ENCODE results near the gene TIMM10B. TPM values are rescaled to one million over a fixed set of nuclear protein-coding genes. Genes with fewer than 3 reads are reported as not detected.

Gene TIMM10B
- total RNA-seq, 1 experiment from 2014 or later, result 53.1 TPM

DNA sequence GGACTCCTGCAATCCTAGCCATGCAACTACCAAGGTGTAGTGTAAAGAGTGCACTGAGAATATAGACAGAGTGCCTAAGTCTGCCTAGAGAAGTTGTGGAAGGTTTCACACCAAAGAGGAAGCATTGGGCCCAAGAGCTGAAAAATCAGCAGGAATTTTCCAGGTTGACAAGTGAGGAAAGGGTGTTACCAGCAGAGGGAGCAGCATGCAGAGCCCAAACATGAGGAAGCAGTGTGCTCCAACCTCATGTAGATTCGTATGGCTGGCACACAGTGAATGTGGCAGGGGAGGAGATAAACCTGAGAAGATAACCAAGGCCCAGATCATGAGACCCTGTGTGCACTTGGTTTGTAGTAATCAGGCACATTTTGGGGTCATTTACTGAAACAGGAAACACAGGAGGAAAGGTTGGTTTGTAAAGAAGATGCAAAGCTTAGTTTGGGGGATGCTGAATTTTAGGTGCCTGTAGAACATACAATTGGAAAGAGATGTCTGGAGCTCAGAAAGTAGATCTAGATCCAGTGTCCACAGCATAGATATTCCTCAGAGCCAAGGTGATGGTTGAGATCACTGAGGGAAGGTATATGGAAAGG is 42.2 kb upstream of the TIMM10B start:
- intact Hi-C loops (cut with micrococcal nuclease; ENCODE audit: unreplicated experiment), result loop anchor here (1.0 kb wide), 3 partner anchors 35 to 66 kb away; no protein-coding TSS in a partner anchor
- BruUV-seq (replicated peaks), result no TSS peak
- H3K27me3 ChIP-seq (replicated peaks; ENCODE audit: control insufficient read depth, insufficient read depth, low read length), result no peaks in the 10 kb centered on the region
- no peak overlapping the region for H3K27ac Mint-ChIP-seq (ENCODE audit: unreplicated experiment)
- H3K9me3 ChIP-seq, result no peaks in the 10 kb centered on the region
- peaks cover 8% of the 10 kb centered on the region for H3K4me1 Mint-ChIP-seq (ENCODE audit: low read depth, unreplicated experiment)
- H3K4me1 ChIP-seq, result peaks cover 36% of the 10 kb centered on the region
- no peaks in the 10 kb centered on the region for H3K36me3 Mint-ChIP-seq (ENCODE audit: insufficient read depth, unreplicated experiment)
- TF ChIP-seq, protein P1, sequence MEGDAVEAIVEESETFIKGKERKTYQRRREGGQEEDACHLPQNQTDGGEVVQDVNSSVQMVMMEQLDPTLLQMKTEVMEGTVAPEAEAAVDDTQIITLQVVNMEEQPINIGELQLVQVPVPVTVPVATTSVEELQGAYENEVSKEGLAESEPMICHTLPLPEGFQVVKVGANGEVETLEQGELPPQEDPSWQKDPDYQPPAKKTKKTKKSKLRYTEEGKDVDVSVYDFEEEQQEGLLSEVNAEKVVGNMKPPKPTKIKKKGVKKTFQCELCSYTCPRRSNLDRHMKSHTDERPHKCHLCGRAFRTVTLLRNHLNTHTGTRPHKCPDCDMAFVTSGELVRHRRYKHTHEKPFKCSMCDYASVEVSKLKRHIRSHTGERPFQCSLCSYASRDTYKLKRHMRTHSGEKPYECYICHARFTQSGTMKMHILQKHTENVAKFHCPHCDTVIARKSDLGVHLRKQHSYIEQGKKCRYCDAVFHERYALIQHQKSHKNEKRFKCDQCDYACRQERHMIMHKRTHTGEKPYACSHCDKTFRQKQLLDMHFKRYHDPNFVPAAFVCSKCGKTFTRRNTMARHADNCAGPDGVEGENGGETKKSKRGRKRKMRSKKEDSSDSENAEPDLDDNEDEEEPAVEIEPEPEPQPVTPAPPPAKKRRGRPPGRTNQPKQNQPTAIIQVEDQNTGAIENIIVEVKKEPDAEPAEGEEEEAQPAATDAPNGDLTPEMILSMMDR (IDR thresholded peaks at IDR 0.05; ENCODE audit: insufficient read depth in 1 of 2, low read depth in 1 of 2, low read length in 1 of 2, severe bottlenecking in 1 of 2, unreplicated experiment in 1 of 2), result peak; percentile 59 to 85
- CTCF ChIA-PET, result interaction anchor here (0.6 to 8.4 kb wide), 10 partner anchors 8 to 76 kb away, joined by 3 to 190 read pairs (median 4); partner anchors contain the start of genes APBB1 and TIMM10B
- no peak overlapping the region for H3K4me3 ChIP-seq (ENCODE audit: low read depth, low read length)
- H3K9me3 Mint-ChIP-seq (ENCODE audit: unreplicated experiment), result no peaks in the 10 kb centered on the region
- no peak overlapping the region for H3K4me3 Mint-ChIP-seq (ENCODE audit: unreplicated experiment)
- POLR2A ChIA-PET, result interaction anchor here (0.8 to 0.9 kb wide), 2 partner anchors 20 to 171 kb away, joined by 4 to 6 read pairs; no protein-coding TSS in a partner anchor
- H3K27me3 Mint-ChIP-seq (ENCODE audit: insufficient read depth, unreplicated experiment), result no peaks in the 10 kb centered on the region
- peak; percentile 65 to 67 for DNase-seq
- no peaks in the 10 kb centered on the region for H3K36me3 ChIP-seq (ENCODE audit: control insufficient read depth, insufficient read depth, low read length)

DNA sequence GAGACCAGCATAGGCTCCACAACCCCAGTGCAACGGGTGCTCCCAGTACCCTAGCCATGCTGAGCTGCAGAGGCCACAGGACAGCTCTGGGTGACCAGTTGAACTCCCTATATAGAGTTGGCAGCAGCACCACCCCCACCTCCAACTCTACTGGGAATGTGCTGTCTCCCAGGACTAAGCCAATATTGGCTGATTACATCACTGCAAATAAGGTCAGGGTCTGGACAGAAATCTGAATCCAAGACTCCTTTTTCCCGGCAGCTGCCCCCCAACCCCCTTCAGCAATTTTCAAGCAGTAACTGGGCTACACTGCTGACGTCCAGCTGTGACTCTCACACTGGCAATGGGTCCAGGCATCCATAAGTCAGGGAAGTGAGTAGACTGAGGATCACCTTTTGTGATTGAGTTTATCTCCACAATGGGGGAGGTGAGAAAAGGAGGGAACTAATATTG is 40.4 kb upstream of the TIMM10B start, which contains the start of gene HPX:
Gene HPX (minus strand): TSS at position 82 of the 453 bp plus-strand sequence. CDS start 24 bp downstream, at position 58.
- H3K9me3 Mint-ChIP-seq (ENCODE audit: unreplicated experiment), result no peaks in the 10 kb centered on the region
- H3K27me3 Mint-ChIP-seq (ENCODE audit: insufficient read depth, unreplicated experiment), result no peaks in the 10 kb centered on the region
- Histone ChIP-seq H3K4me3 (ENCODE audit: low read depth, low read length) (no peak within 1 kb of the TSS), H3K27me3 (replicated peaks; ENCODE audit: control insufficient read depth, insufficient read depth, low read length) (no peaks in the 10 kb centered on the region), H3K4me1 (peaks cover 29% of the 10 kb centered on the region), H3K9me3 (no peaks in the 10 kb centered on the region), H3K36me3 (ENCODE audit: control insufficient read depth, insufficient read depth, low read length) (no peaks in the 10 kb centered on the region)
- peaks cover 5% of the 10 kb centered on the region for H3K4me1 Mint-ChIP-seq (ENCODE audit: low read depth, unreplicated experiment)
- no peak within 1 kb of the TSS for H3K4me3 Mint-ChIP-seq (ENCODE audit: unreplicated experiment)
- intact Hi-C loops (cut with micrococcal nuclease; ENCODE audit: unreplicated experiment), result loop anchor here (1.0 to 2.0 kb wide), 4 partner anchors 14 to 50 kb away; partner anchors contain the start of gene SMPD1
- BruUV-seq (replicated peaks), result no TSS peak
- ChIA-PET CTCF (interaction anchor here (1.0 to 8.4 kb wide), 3 partner anchors 41 to 78 kb away, joined by 4 to 190 read pairs (median 4); partner anchors contain the start of genes ARFIP2 and TIMM10B), POLR2A (interaction anchor here (1.3 kb wide), 1 partner anchor 40 kb away, joined by 5 read pairs; the partner anchor contains the start of genes ARFIP2 and TIMM10B)
- peak; percentile 49 to 53 for DNase-seq
- H3K36me3 Mint-ChIP-seq (ENCODE audit: insufficient read depth, unreplicated experiment), result no peaks in the 10 kb centered on the region
- TF ChIP-seq, protein P1 (IDR thresholded peaks at IDR 0.05; ENCODE audit: insufficient read depth in 1 of 2, low read depth in 1 of 2, low read length in 1 of 2, severe bottlenecking in 1 of 2, unreplicated experiment in 1 of 2), result no peak
- no peak within 1 kb of the TSS for H3K27ac Mint-ChIP-seq (ENCODE audit: unreplicated experiment)

DNA sequence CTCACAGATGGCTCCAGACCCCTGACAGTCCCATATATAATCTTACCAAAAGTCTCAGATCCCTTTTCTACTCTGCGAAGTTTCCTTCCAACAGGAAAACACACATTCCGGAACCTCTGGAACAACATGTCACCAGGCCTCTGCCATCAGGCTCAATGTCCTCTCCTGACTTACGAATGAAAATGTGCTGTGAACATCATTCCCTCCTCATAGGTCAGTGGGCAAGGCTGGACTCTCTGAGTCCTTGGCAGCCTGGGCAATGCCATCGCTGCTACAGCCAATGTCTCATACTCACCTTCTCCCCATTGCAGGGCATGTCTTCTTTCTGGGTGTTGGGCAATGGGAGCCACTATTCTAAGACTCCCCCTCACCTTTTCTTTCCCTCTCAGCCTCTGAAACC is 38.9 kb upstream of the TIMM10B start:
- POLR2A ChIA-PET, result interaction anchor here (0.5 kb wide), 1 partner anchor 31 kb away, joined by 4 read pairs; no protein-coding TSS in a partner anchor

More for the DNA sequence above, 38.9 kb upstream of the TIMM10B start:
- H3K27me3 ChIP-seq (replicated peaks; ENCODE audit: control insufficient read depth, insufficient read depth, low read length), result no peaks in the 10 kb centered on the region
- Mint-ChIP-seq H3K36me3 (ENCODE audit: insufficient read depth, unreplicated experiment) (no peaks in the 10 kb centered on the region), H3K4me3 (ENCODE audit: unreplicated experiment) (no peak overlapping the region), H3K4me1 (ENCODE audit: low read depth, unreplicated experiment) (peaks cover 7% of the 10 kb centered on the region), H3K27me3 (ENCODE audit: insufficient read depth, unreplicated experiment) (no peaks in the 10 kb centered on the region), H3K9me3 (ENCODE audit: unreplicated experiment) (no peaks in the 10 kb centered on the region), H3K27ac (ENCODE audit: unreplicated experiment) (no peak overlapping the region)
- intact Hi-C loops (cut with micrococcal nuclease; ENCODE audit: unreplicated experiment), result no loop called here
- DNase-seq, result no peak
- TF ChIP-seq, protein P1 (IDR thresholded peaks at IDR 0.05; ENCODE audit: insufficient read depth in 1 of 2, low read depth in 1 of 2, low read length in 1 of 2, severe bottlenecking in 1 of 2, unreplicated experiment in 1 of 2), result no peak
- no peaks in the 10 kb centered on the region for H3K9me3 ChIP-seq
- no TSS peak for BruUV-seq (replicated peaks)
- CTCF ChIA-PET, result interaction anchor here (8.4 kb wide), 1 partner anchor 64 kb away, joined by 190 read pairs; no protein-coding TSS in a partner anchor
- H3K4me3 ChIP-seq (ENCODE audit: low read depth, low read length), result no peak overlapping the region
- peaks cover 29% of the 10 kb centered on the region for H3K4me1 ChIP-seq
- H3K36me3 ChIP-seq (ENCODE audit: control insufficient read depth, insufficient read depth, low read length), result no peaks in the 10 kb centered on the region
